Measurements from ENCODE around the gene ASIC2.
"Not testable (repeated sequence)": the region's sequence is repeated elsewhere in the genome, so short reads cannot be mapped to it uniquely, and the experiment has no call there.

Gene ASIC2

DNA sequence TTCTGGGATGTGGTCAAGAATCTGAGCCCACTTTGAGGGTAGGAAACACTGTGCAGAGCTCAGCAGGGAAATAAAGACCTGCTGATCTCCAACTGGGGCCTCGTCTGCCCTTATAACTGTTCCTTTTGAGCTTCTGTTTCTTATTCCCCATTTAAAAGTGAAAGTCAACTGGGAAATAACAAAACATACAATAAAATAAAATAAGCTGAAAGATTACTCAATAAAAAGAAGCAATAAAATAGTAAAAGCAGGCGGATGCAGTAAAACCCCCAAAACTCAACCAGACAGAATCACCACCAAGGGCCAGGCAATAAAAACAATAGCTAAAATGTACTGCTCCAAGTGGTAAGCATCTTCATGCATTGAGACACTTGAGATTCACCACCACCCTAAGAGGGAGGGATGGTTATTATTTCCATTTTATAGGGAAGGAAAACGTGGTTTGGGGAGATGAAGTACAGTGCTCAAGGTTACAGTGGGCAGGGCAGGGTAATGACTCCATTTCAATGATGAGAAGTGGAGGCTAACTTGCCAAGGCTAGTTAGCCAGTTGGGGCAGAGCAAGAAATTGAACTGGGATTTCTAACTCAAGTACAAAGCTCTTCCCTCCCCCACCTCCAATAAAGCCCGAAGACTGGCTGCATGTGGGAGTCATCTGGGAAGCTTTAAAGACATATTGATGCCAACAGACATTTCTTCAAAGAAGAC lies 307.9 kb downstream of the ASIC2 start:
- no peak for DNase-seq (ENCODE audit: low read depth in 2 of 2)

DNA sequence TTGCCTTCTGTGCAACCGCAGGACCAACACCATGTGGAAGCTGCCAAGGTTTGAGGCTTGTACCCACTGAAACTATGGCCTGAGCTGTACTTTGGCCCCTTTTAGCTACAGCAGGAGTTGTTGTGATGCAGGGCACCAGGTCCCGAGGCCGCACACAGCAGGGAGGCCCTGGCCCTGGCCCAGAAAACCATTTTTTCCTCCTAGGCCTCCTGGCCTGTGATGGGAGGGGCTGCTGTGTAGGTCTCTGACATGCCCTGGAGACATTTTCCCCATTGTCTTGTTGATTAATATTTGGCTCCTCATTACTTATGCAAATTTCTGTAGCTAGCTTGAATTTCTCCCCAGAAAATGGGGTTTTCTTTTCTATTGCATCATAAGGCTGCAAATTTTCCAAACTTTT lies 311.5 kb downstream of the ASIC2 start:
- not testable (repeated sequence) for DNase-seq (ENCODE audit: low read depth in 2 of 2)

DNA sequence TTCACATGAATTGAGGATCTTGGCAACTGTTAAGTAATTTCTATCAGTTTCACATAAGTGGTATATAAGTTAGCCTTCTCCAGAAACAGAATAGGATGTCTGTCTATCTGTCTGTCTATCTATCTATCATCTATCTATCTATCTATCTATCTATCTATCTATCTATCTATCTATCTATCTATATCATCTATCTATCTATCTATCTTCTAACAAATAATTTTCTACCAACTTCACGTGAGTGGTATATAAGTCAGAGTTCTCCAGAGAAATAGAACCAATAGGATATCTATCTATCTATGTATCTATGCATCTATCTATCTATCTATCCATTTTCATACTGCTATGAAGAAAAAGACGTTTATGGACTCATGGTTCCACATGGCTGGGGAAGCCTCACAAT lies 312.9 kb downstream of the ASIC2 start:
- DNase-seq (ENCODE audit: low read depth in 2 of 2): no peak

DNA sequence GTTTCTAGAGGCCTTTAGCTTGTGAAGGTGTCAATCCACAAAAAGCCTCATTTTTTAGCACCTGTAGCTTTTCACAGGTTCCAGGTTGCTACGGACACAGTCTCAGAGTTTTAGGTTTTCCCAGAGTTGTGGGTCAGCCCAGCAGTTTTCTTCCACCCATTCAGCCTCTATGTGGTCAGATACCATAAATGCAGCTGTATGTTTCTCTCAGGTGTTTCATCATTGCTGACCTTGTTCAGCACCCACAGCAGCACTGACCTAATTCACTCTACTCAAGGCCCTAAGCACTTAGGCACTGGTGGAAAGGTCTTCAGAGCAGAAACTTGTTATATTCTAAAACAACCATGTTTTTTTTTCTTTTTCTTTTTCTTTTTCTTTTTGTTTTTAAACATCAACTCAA lies 316.5 kb downstream of the ASIC2 start:
- no peak for DNase-seq (ENCODE audit: low read depth in 2 of 2)

DNA sequence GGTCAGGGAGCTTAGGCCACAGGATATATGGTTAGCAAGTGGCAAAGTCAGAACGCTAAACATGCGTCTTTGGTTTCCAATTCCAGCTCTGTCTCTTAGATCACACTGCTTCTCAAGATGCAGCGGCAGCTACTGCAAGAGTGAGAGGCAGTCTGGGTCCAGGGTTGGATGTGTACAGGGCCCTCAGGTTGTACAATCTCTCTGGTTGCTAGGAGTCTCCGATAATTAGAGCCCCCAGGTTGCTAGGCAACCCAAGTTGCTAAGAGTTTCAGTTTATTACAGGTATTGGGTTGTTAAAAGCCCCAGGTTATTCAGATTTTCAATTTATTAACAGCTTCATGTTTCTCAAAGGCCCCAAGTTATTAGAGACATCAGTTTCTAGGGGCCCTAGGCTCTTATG lies 317.0 kb downstream of the ASIC2 start:
- no peak for DNase-seq (ENCODE audit: low read depth in 2 of 2)

DNA sequence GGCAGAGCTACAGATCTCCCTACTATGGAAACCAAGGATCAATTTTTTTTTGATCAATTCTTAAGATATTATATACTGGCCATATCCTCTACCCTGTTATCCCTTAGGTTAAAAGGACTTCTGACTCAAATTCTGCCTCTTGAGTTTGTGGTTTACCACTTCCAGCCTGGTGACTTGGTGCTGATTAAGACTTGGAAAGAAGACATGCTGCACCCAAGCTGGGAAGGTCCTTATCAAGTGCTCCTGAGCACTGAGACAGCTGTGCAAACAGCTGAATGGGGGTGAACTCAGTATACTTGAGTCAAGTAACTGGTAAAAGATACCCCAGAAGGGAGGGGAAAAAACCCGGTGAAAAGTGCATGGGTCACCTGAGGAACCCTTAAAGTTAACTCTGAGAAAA lies 321.9 kb downstream of the ASIC2 start:
- DNase-seq (ENCODE audit: low read depth in 2 of 2): no peak

DNA sequence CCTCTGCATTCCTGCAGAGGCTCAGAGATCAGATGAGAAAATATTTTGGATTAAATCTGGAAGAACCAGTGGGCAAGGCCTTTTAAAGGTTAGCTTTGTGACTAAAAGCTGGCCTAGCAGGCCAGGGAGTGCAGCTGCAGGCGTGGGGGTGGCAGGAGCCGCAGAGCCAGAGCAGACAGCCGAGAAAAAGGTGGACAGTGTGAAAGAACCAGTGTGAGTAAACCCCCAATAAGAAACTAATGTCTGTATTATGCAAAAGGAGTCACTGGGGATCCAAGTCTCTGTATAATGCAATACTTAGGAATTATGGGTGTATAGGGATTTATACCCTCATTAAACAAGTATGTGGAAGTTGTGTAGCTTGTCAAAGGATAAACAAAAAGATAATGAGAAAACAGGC lies 322.8 kb downstream of the ASIC2 start:
- no peak for DNase-seq (ENCODE audit: low read depth in 2 of 2)

DNA sequence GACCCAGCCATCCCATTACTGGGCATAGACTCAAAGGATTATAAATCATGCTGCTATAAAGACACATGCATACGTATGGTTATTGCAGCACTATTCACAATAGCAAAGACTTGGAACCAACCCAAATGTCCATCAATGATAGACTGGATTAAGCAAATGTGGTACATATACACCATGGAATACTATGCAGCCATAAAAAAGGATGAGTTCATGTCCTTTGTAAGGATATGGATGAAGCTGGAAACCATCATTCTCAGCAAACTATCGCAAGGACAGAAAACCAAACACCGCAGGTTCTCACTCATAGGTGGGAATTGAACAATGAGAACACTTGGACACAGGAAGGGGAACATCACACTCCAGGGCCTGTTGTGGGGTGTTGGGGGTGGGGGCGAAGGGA lies 323.9 kb downstream of the ASIC2 start:
- DNase-seq (ENCODE audit: low read depth in 2 of 2): not testable (repeated sequence)

DNA sequence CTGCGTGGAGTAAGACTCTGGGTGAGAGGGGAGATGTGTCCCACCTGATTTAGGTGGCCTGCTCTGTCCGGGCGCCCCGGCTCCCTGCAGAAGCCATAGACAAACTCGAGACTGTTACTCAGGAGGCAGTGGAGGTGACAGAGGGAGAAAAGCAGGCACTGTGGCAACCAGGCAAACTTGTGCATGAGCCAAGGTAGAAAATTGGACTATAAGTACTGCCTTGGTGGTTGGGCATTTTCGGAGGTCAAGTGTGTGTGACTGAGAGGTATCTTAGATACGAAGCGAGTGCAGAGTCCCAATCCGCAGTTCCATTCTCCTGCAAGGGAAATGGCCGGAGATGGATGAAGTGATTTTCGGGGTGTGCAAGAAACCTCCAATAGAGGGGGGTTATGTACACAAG lies 328.6 kb downstream of the ASIC2 start:
- no peak for DNase-seq (ENCODE audit: low read depth in 2 of 2)

Data from stimulated activated CD8-positive, alpha-beta memory T cell treated with anti-CD3 and anti-CD28 coated beads, Interleukin-2, amount 100 ng/mL, for 1 hour (primary cell).